ENCODE measurements around the gene PDCD2L. TPM values are rescaled to one million over a fixed set of nuclear protein-coding genes. Genes with fewer than 3 reads are reported as not detected.
"Not testable (repeated sequence)": the region's sequence is repeated elsewhere in the genome, so short reads cannot be mapped to it uniquely, and the experiment has no call there.

The PDCD2L gene
- polyA plus RNA-seq, 1 donor from 2014 or later, result 47.5 TPM

GRCh38 chr19:34454091-34454490 is 49.9 kb downstream of the PDCD2L start:
- no peak overlapping the region for H3K9ac ChIP-seq (ENCODE audit: low read length)
- no peaks in the 10 kb centered on the region for H3K9me2 ChIP-seq (ENCODE audit: insufficient read depth, low read length)
- no peaks in the 10 kb centered on the region for H3F3A ChIP-seq (ENCODE audit: insufficient read depth, low read length, poor library complexity, severe bottlenecking)
- no peaks in the 10 kb centered on the region for H3K79me2 ChIP-seq (replicated peaks; ENCODE audit: insufficient read depth, low read length)
- H3K27me3 ChIP-seq (ENCODE audit: insufficient read depth, low read depth, low read length), result no peaks in the 10 kb centered on the region
- no peak overlapping the region for H3K4me3 ChIP-seq (ENCODE audit: low read length)
- no peaks in the 10 kb centered on the region for H3K9me3 ChIP-seq (ENCODE audit: low read length)
- no peak overlapping the region for H3K27ac ChIP-seq (ENCODE audit: low read length)
- TF ChIP-seq TAF1 (IDR thresholded peaks at IDR 0.05; ENCODE audit: low read depth) (no peak), EP300 (conservative IDR thresholded peaks at IDR 0.05; ENCODE audit: poor library complexity, severe bottlenecking) (no peak), POLR2AphosphoS5 (IDR thresholded peaks at IDR 0.05) (no peak), EZH2 (IDR thresholded peaks at IDR 0.05; ENCODE audit: borderline replicate concordance, insufficient read depth, low read length, poor library complexity, severe bottlenecking) (no peak), MXI1 (conservative IDR thresholded peaks at IDR 0.05; ENCODE audit: poor library complexity, severe bottlenecking) (no peak), SMC3 (conservative IDR thresholded peaks at IDR 0.05; ENCODE audit: poor library complexity) (no peak)
- H4K20me1 ChIP-seq (ENCODE audit: insufficient read depth), result no peaks in the 10 kb centered on the region
- no peaks in the 10 kb centered on the region for H3K36me3 ChIP-seq (ENCODE audit: insufficient read depth, low read length)
- no peak overlapping the region for H3K4me2 ChIP-seq (ENCODE audit: low read length)
- H2AFZ ChIP-seq (ENCODE audit: low read depth, low read length), result no peak overlapping the region

GRCh38 chr19:34454685-34455084 is 50.5 kb downstream of the PDCD2L start:
- Histone ChIP-seq H3F3A (ENCODE audit: insufficient read depth, low read length, poor library complexity, severe bottlenecking) (no peaks in the 10 kb centered on the region), H3K9ac (ENCODE audit: low read length) (no peak overlapping the region), H3K4me3 (ENCODE audit: low read length) (no peak overlapping the region), H3K9me3 (ENCODE audit: low read length) (no peaks in the 10 kb centered on the region), H3K27ac (ENCODE audit: low read length) (no peak overlapping the region), H3K36me3 (ENCODE audit: insufficient read depth, low read length) (no peaks in the 10 kb centered on the region), H3K79me2 (replicated peaks; ENCODE audit: insufficient read depth, low read length) (no peaks in the 10 kb centered on the region), H3K9me2 (ENCODE audit: insufficient read depth, low read length) (no peaks in the 10 kb centered on the region), H3K27me3 (ENCODE audit: insufficient read depth, low read depth, low read length) (no peaks in the 10 kb centered on the region), H4K20me1 (ENCODE audit: insufficient read depth) (no peaks in the 10 kb centered on the region), H3K4me2 (ENCODE audit: low read length) (no peak overlapping the region), H2AFZ (ENCODE audit: low read depth, low read length) (no peak overlapping the region)
- TF ChIP-seq EZH2 (IDR thresholded peaks at IDR 0.05; ENCODE audit: borderline replicate concordance, insufficient read depth, low read length, poor library complexity, severe bottlenecking) (no peak), CTCF (IDR thresholded peaks at IDR 0.05; ENCODE audit: poor library complexity, severe bottlenecking) (no peak), RAD21 (conservative IDR thresholded peaks at IDR 0.05) (no peak), MXI1 (conservative IDR thresholded peaks at IDR 0.05; ENCODE audit: poor library complexity, severe bottlenecking) (no peak), POLR2AphosphoS5 (IDR thresholded peaks at IDR 0.05) (no peak), REST (IDR thresholded peaks at IDR 0.05; ENCODE audit: borderline replicate concordance) (no peak)

- not testable (repeated sequence) for H3K4me3 ChIP-seq (ENCODE audit: low read length); H3K9me3 ChIP-seq (ENCODE audit: low read length); H4K20me1 ChIP-seq (ENCODE audit: insufficient read depth); H3K9me2 ChIP-seq (ENCODE audit: insufficient read depth, low read length); H3F3A ChIP-seq (ENCODE audit: insufficient read depth, low read length, poor library complexity, severe bottlenecking); H3K36me3 ChIP-seq (ENCODE audit: insufficient read depth, low read length); H2AFZ ChIP-seq (ENCODE audit: low read depth, low read length); H3K27ac ChIP-seq (ENCODE audit: low read length); H3K4me2 ChIP-seq (ENCODE audit: low read length); H3K27me3 ChIP-seq (ENCODE audit: insufficient read depth, low read depth, low read length); H3K79me2 ChIP-seq (replicated peaks; ENCODE audit: insufficient read depth, low read length); H3K9ac ChIP-seq (ENCODE audit: low read length)
Observed at GRCh38 chr19:34455783-34456480, 51.7 kb downstream of the PDCD2L start.
